Mucosa of stomach (tissue), 1 donor: Measurements from ENCODE around the gene HOXC6.

ENCODE experiments used
- H3K27me3 ChIP-seq: one replicate; pipeline ENCODE4 v1.7.0; 2013; ENCODE audit warnings: mild to moderate bottlenecking, low read length; ENCODE audit not compliant: control insufficient read depth, insufficient read depth
- H3K36me3 ChIP-seq: one replicate; pipeline ENCODE4 v1.7.0; 2013; ENCODE audit warnings: low read length; ENCODE audit not compliant: control insufficient read depth, insufficient read depth
- H3K4me1 ChIP-seq: one replicate; pipeline ENCODE4 v1.7.0; 2013; ENCODE audit warnings: mild to moderate bottlenecking, low read length; ENCODE audit not compliant: control insufficient read depth, insufficient read depth
- H3K4me3 ChIP-seq: one replicate; pipeline ENCODE4 v1.7.0; 2013; ENCODE audit warnings: low read length
- H3K9ac ChIP-seq: one replicate; pipeline ENCODE4 v1.7.0; 2013; ENCODE audit warnings: mild to moderate bottlenecking, low read length, moderate library complexity
- H3K9me3 ChIP-seq: one replicate; pipeline ENCODE4 v1.7.0; 2013; ENCODE audit warnings: mild to moderate bottlenecking, low read length, moderate library complexity; ENCODE audit not compliant: control insufficient read depth
- donor health status: Pancreatic carcinoma.

HOXC6 gene

GRCh38 chr12:53994009-53994263, 34.3 kb upstream of the HOXC6 start:
- H3K4me3 ChIP-seq = no peak overlapping the region
- H3K36me3 ChIP-seq = no peaks in the 10 kb centered on the region
- H3K4me1 ChIP-seq = peaks cover 24% of the 10 kb centered on the region
- no peaks in the 10 kb centered on the region for H3K9me3 ChIP-seq
- no peak overlapping the region for H3K9ac ChIP-seq
- peaks cover 100% of the 10 kb centered on the region for H3K27me3 ChIP-seq

- Histone ChIP-seq H3K4me1 (peaks cover 25% of the 10 kb centered on the region), H3K9me3 (no peaks in the 10 kb centered on the region), H3K27me3 (peaks cover 98% of the 10 kb centered on the region), H3K36me3 (no peaks in the 10 kb centered on the region), H3K4me3 (no peak overlapping the region), H3K9ac (no peak overlapping the region)
Observed at GRCh38 chr12:53994264-53995001, 33.8 kb upstream of the HOXC6 start.

GRCh38 chr12:53995002-53995377, 33.2 kb upstream of the HOXC6 start:
- Histone ChIP-seq H3K27me3 (peaks cover 98% of the 10 kb centered on the region), H3K4me1 (peaks cover 30% of the 10 kb centered on the region), H3K4me3 (no peak overlapping the region), H3K9ac (no peak overlapping the region), H3K36me3 (no peaks in the 10 kb centered on the region), H3K9me3 (no peaks in the 10 kb centered on the region)

- Histone ChIP-seq H3K4me1 (peaks cover 36% of the 10 kb centered on the region), H3K9ac (peak overlapping the region; percentile 62), H3K36me3 (no peaks in the 10 kb centered on the region), H3K4me3 (peak overlapping the region; percentile 71), H3K9me3 (no peaks in the 10 kb centered on the region), H3K27me3 (peaks cover 98% of the 10 kb centered on the region)
Observed at GRCh38 chr12:53995378-53996239, 32.6 kb upstream of the HOXC6 start.

- Histone ChIP-seq H3K4me3 (no peak overlapping the region), H3K4me1 (peaks cover 36% of the 10 kb centered on the region), H3K9ac (no peak overlapping the region), H3K9me3 (no peaks in the 10 kb centered on the region), H3K27me3 (peaks cover 98% of the 10 kb centered on the region), H3K36me3 (no peaks in the 10 kb centered on the region)
Observed at GRCh38 chr12:53996240-53997203, 31.7 kb upstream of the HOXC6 start.

GRCh38 chr12:53997204-53998109, 30.8 kb upstream of the HOXC6 start:
- Histone ChIP-seq H3K4me1 (peaks cover 36% of the 10 kb centered on the region), H3K9me3 (no peaks in the 10 kb centered on the region), H3K9ac (no peak overlapping the region), H3K27me3 (peaks cover 98% of the 10 kb centered on the region), H3K4me3 (no peak overlapping the region), H3K36me3 (no peaks in the 10 kb centered on the region)

- no peaks in the 10 kb centered on the region for H3K36me3 ChIP-seq
- no peaks in the 10 kb centered on the region for H3K9me3 ChIP-seq
- H3K9ac ChIP-seq = no peak overlapping the region
- no peak overlapping the region for H3K4me3 ChIP-seq
- H3K27me3 ChIP-seq = peaks cover 97% of the 10 kb centered on the region
- H3K4me1 ChIP-seq = peaks cover 36% of the 10 kb centered on the region
Observed at GRCh38 chr12:53998110-53998899, 29.9 kb upstream of the HOXC6 start.

GRCh38 chr12:53998900-53999236, 29.4 kb upstream of the HOXC6 start:
- peaks cover 96% of the 10 kb centered on the region for H3K27me3 ChIP-seq
- no peaks in the 10 kb centered on the region for H3K36me3 ChIP-seq
- no peaks in the 10 kb centered on the region for H3K9me3 ChIP-seq
- H3K4me1 ChIP-seq = peaks cover 36% of the 10 kb centered on the region
- H3K4me3 ChIP-seq = no peak overlapping the region
- no peak overlapping the region for H3K9ac ChIP-seq

- H3K4me3 ChIP-seq = no peak overlapping the region
- H3K4me1 ChIP-seq = peaks cover 28% of the 10 kb centered on the region
- H3K27me3 ChIP-seq = peaks cover 96% of the 10 kb centered on the region
- no peaks in the 10 kb centered on the region for H3K9me3 ChIP-seq
- no peak overlapping the region for H3K9ac ChIP-seq
- H3K36me3 ChIP-seq = no peaks in the 10 kb centered on the region
Observed at GRCh38 chr12:53999559-54000115, 28.6 kb upstream of the HOXC6 start.

- peaks cover 96% of the 10 kb centered on the region for H3K27me3 ChIP-seq
- no peaks in the 10 kb centered on the region for H3K9me3 ChIP-seq
- H3K4me1 ChIP-seq = peaks cover 22% of the 10 kb centered on the region
- H3K9ac ChIP-seq = no peak within 1 kb of the TSS
- no peaks in the 10 kb centered on the region for H3K36me3 ChIP-seq
- no peak within 1 kb of the TSS for H3K4me3 ChIP-seq
Observed at GRCh38 chr12:54000116-54001114, 27.8 kb upstream of the HOXC6 start, which contains the start of gene HOXC9. Gene HOXC9 (plus strand): TSS chr12:54000161. CDS start chr12:54000189, 28 bp downstream.
